ENCODE measurements around the gene SNX32. TPM values are rescaled to one million over a fixed set of nuclear protein-coding genes. Genes with fewer than 3 reads are reported as not detected.

The SNX32 gene
- total RNA-seq, 4 donors from 2014 or later = 0.45 TPM; not detected in 3

DNA sequence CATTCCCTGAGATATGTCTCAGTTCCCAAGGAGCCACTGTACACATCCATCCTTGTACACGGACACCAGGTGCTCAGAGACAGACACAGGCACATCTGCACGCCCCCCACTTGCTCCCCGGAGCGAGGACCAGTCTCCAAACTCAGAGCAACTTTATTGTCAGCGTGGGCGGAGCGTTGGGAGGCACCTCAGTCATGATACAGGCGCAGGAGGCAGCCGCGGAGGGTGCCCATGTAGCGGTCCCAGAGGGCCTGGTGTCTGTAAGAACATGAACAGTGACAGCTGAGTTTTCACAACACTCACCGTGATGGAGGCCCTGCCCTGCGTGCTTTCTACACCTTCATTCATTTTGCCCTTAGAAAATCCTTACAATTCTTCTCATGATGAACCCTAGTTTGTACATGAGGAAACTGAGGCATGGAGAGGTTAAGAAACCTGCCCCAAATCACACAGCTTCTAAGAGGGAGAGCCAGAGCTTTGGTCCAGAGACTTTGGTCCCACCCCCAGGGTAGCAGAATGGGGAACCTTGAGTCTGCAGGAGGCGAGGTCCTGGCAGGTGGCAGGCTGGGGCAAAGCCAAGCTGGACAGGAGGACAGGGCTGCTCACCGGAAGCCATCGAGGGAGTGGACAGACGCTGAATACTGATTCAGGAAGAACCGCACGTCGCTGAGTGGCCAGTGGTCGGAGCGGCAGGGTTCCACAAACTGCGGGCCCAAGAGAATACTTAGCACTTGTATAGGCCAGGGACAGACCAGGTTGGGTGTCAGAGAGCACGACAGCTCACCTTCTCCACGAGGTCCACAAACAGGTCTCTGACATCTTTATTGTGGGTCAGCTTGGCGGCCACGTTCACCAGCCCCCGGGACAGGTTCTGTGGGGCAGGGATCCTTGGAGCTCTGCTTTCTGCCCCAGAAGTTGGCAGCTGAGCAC, 50.3 kb downstream of the SNX32 start:
- Histone ChIP-seq H3K4me3 (replicated peaks in 1 of 3) (no peak overlapping the region), H3K27me3 (no peaks in the 10 kb centered on the region), H3K9me3 (no peaks in the 10 kb centered on the region), H3K4me1 (peaks cover 13 to 14% of the 10 kb centered on the region in 2 donors), H3K36me3 (peaks cover 12 to 16% of the 10 kb centered on the region in 2 donors), H3K27ac (no peak overlapping the region)
- no peak for TF ChIP-seq POLR2A (IDR thresholded peaks at IDR 0.05)
- TF ChIP-seq, protein P1, sequence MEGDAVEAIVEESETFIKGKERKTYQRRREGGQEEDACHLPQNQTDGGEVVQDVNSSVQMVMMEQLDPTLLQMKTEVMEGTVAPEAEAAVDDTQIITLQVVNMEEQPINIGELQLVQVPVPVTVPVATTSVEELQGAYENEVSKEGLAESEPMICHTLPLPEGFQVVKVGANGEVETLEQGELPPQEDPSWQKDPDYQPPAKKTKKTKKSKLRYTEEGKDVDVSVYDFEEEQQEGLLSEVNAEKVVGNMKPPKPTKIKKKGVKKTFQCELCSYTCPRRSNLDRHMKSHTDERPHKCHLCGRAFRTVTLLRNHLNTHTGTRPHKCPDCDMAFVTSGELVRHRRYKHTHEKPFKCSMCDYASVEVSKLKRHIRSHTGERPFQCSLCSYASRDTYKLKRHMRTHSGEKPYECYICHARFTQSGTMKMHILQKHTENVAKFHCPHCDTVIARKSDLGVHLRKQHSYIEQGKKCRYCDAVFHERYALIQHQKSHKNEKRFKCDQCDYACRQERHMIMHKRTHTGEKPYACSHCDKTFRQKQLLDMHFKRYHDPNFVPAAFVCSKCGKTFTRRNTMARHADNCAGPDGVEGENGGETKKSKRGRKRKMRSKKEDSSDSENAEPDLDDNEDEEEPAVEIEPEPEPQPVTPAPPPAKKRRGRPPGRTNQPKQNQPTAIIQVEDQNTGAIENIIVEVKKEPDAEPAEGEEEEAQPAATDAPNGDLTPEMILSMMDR (IDR thresholded peaks at IDR 0.05) = no peak
- no peak for DNase-seq
- intact Hi-C loops (cut with DNase I) = loop anchor here (5.0 kb wide), 1 partner anchor 83 kb away; no protein-coding TSS in a partner anchor
- 87 to 88% methylated on average over 23 to 28 of the region's 28 CpGs for WGBS, 2 donors

DNA sequence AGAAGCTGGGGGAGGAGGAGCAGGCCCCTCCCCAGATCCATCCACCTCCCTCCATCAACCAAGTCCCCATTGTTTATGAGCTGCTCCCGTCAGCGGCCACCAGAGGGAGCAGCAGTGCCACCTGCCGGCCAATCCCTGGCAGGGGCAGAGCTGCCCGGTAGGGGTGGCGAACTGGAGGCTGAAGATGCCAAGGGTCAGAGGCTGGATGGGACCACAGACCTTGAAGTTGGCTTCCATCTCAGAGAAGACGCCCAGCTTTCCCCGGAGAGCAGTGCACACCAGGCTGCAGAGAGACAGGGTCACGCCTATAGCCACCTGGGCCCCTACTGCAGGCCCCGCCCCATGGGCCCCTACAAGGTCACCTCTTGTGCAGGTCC, 50.9 kb downstream of the SNX32 start:
- Histone ChIP-seq H3K27me3 (no peaks in the 10 kb centered on the region), H3K4me1 (peaks cover 19 to 20% of the 10 kb centered on the region in 2 donors), H3K36me3 (peaks cover 12 to 16% of the 10 kb centered on the region in 2 donors), H3K27ac (no peak overlapping the region), H3K4me3 (replicated peaks in 1 of 3) (no peak overlapping the region), H3K9me3 (no peaks in the 10 kb centered on the region)
- peak; percentile 74 to 79 for DNase-seq
- 4 to 14% methylated on average over 5 to 8 of the region's 9 CpGs for WGBS, 2 donors
- no peak for TF ChIP-seq POLR2A (IDR thresholded peaks at IDR 0.05)
- TF ChIP-seq, protein P1 (IDR thresholded peaks at IDR 0.05) = peak; percentile 93 to 99 (median 98)
- intact Hi-C loops (cut with DNase I) = loop anchor here (5.0 kb wide), 1 partner anchor 83 kb away; no protein-coding TSS in a partner anchor

DNA sequence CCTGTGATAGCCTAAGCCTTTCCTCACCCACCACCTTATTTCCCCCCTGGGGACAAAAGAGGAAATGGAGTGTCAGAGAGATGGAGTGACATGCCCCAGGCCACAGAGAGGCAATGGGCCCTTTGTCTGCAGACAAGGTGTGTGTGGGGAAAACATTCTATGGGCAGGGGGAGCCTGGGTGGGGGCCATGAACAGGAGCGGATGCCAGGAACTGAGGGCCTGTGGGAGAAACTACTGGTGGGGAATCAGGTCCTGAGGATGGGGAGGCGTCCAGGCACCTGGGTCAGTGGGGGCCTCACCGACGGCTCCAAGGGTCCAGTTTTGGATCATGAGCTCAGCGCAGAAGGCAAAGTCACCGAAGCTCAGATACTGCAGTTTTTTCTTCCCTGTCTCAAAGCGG, 51.5 kb downstream of the SNX32 start:
- DNase-seq = no peak
- intact Hi-C loops (cut with DNase I) = no loop called here
- H3K9me3 ChIP-seq = no peaks in the 10 kb centered on the region
- WGBS, 2 donors = 95% methylated on average over 7 of the region's 7 CpGs
- H3K4me3 ChIP-seq (replicated peaks in 1 of 3) = no peak overlapping the region
- peaks cover 12 to 16% of the 10 kb centered on the region in 2 donors for H3K36me3 ChIP-seq
- no peak for TF ChIP-seq POLR2A (IDR thresholded peaks at IDR 0.05)
- TF ChIP-seq, protein P1 (IDR thresholded peaks at IDR 0.05) = no peak
- H3K27me3 ChIP-seq = no peaks in the 10 kb centered on the region
- peaks cover 23 to 24% of the 10 kb centered on the region in 2 donors for H3K4me1 ChIP-seq
- H3K27ac ChIP-seq = no peak overlapping the region

DNA sequence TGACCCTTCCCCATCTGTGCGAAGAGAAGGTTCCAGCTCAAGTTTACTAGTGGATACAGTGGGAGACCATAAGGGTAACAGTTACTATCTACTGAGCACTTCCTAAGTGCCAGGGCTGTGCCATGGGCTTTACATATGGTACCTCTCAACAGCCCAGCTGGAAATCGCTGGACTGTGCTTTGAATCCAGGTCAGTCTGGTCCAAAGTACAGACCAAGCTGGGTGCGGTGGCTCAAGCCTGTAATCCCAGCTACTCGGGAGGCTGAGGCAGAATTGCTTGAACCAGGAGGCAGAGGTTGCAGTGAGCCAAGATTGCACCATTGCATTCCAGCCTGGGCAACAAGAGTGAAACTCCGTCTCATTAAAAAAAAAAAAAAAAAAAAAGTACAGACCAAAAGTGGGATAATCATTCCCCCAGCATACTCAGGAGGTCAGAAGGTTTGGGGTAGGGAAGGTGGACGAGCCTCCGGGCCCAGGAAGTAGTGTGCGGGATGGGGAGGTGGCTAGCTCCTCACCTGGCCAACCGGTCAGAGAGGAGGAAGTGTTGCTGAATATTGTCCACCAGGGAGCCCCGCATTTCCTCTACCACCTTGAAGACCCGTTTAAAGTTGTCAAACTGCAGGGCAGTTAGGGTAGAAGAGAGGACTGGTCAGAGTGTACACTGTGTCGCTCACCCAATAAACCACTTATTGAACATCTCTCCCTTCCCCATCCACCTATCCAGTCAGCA, 52.2 kb downstream of the SNX32 start:
- Histone ChIP-seq H3K27ac (no peak overlapping the region), H3K9me3 (no peaks in the 10 kb centered on the region)
- TF ChIP-seq, protein P1 (IDR thresholded peaks at IDR 0.05) = no peak
- TF ChIP-seq POLR2A (IDR thresholded peaks at IDR 0.05) = no peak

More for the DNA sequence above, 52.2 kb downstream of the SNX32 start:
- peaks cover 25% of the 10 kb centered on the region in 2 donors for H3K4me1 ChIP-seq
- 89 to 95% methylated on average over 9 to 12 of the region's 12 CpGs for WGBS, 2 donors
- intact Hi-C loops (cut with DNase I) = loop anchor here (2.0 kb wide), 1 partner anchor 103 kb away; no protein-coding TSS in a partner anchor
- no peak overlapping the region for H3K4me3 ChIP-seq (replicated peaks in 1 of 3)
- peaks cover 12 to 16% of the 10 kb centered on the region in 2 donors for H3K36me3 ChIP-seq
- no peak for DNase-seq
- no peaks in the 10 kb centered on the region for H3K27me3 ChIP-seq
